OCI-LY7 (cell line): ENCODE data around the gene SLC49A4. TPM values are rescaled to one million over a fixed set of nuclear protein-coding genes. Genes with fewer than 3 reads are reported as not detected.

Source experiments
- BruUV-seq: library from RNA; stranded (reverse); fragments of 400-500 nt; replicated peaks from 2 replicates; lab custom pipeline; 2021; lab: Mats Ljungman, UMichigan
- CTCF ChIA-PET: fragments of 300-600 bp; sonication (Branson Sonifier 250); formaldehyde crosslinking; loops from one replicate; lab custom pipeline; 2022; ENCODE audit warnings: antibody characterized with exemption; ENCODE audit not compliant: unreplicated experiment; lab: Charles Lee
- POLR2A ChIA-PET: fragments of 300-600 bp; sonication (Branson Sonifier 250); formaldehyde crosslinking; loops from one replicate; lab custom pipeline; 2022; ENCODE audit warnings: antibody characterized with exemption; lab: Charles Lee
- DNase-seq: peaks from one replicate; pipeline ENCODE4 v3.0.0-alpha.2; 2015; ENCODE audit warnings: low spot score
- H2AFZ ChIP-seq: fragments of 200-600 bp; sonication (generic), shearing (Covaris generic); 2 replicates; pipeline ENCODE4 v1.6.1; 2014; ENCODE audit warnings: mild to moderate bottlenecking, antibody characterized with exemption, low read length, moderate library complexity
- H3K27ac ChIP-seq: fragments of 200-600 bp; sonication (generic); 2 replicates; pipeline ENCODE4 v1.5.1; 2014; ENCODE audit warnings: mixed run types, low read depth, mild to moderate bottlenecking, moderate library complexity, low read length, inconsistent platforms; ENCODE audit not compliant: poor library complexity, severe bottlenecking
- H3K36me3 ChIP-seq: fragments of 200-600 bp; sonication (generic); 2 replicates; pipeline ENCODE4 v1.6.1; 2014; ENCODE audit warnings: mild to moderate bottlenecking, antibody characterized with exemption, low read length, moderate library complexity, mixed read lengths; ENCODE audit not compliant: insufficient read depth
- H3K4me1 ChIP-seq: fragments of 200-600 bp; sonication (generic); 2 replicates; pipeline ENCODE4 v1.5.1; 2014; ENCODE audit warnings: mild to moderate bottlenecking, low read length; ENCODE audit not compliant: insufficient read depth, poor library complexity, severe bottlenecking
- H3K4me2 ChIP-seq: fragments of 200-600 bp; sonication (generic); 2 replicates; pipeline ENCODE4 v1.6.1; 2014; ENCODE audit warnings: mild to moderate bottlenecking, low read length
- H3K4me3 ChIP-seq: fragments of 200-600 bp; sonication (generic); 2 replicates; pipeline ENCODE4 v1.5.1; 2014; ENCODE audit warnings: mild to moderate bottlenecking, low read depth, low read length; ENCODE audit not compliant: poor library complexity, severe bottlenecking
- H3K79me2 ChIP-seq: fragments of 200-600 bp; sonication (generic); 2 replicates; pipeline ENCODE4 v1.6.1; 2016; ENCODE audit warnings: low read depth, mild to moderate bottlenecking, low read length, moderate library complexity, mixed read lengths; ENCODE audit not compliant: insufficient read depth
- H3K9me2 ChIP-seq: fragments of 200-600 bp; sonication (generic); 2 replicates; pipeline ENCODE4 v1.6.1; 2016; ENCODE audit warnings: mild to moderate bottlenecking, low read length, mixed read lengths; ENCODE audit not compliant: insufficient read depth
- H3K9me3 ChIP-seq: fragments of 200-600 bp; sonication (generic); 2 replicates; pipeline ENCODE4 v1.6.1; 2014; ENCODE audit warnings: mild to moderate bottlenecking, mixed run types, low read length, mixed read lengths
- H4K20me1 ChIP-seq: fragments of 200-600 bp; sonication (generic); 2 replicates; pipeline ENCODE4 v1.6.1; 2014; ENCODE audit warnings: mild to moderate bottlenecking, antibody characterized with exemption, low read length, moderate library complexity, mixed read lengths; ENCODE audit not compliant: insufficient read depth
- CTCF ChIP-seq: fragments of 200-600 bp; sonication (generic); conservative IDR thresholded peaks from 2 replicates; pipeline ENCODE4 v1.5.1; 2014; ENCODE audit warnings: mild to moderate bottlenecking, antibody characterized with exemption, low read length, moderate library complexity, mixed read lengths
- EZH2phosphoT487 ChIP-seq: fragments of 200-600 bp; sonication (generic); IDR thresholded peaks from 2 replicates; pipeline ENCODE4 v1.6.1; 2018; ENCODE audit warnings: low read depth, borderline replicate concordance, mild to moderate bottlenecking, mixed run types, antibody characterized with exemption, low read length, moderate library complexity, mixed read lengths
- intact Hi-C: fragments of 100-400 bp; cut with micrococcal nuclease; formaldehyde crosslinking; loops from one replicate; pipeline ENCODE4 v1.10.0; 2022; ENCODE audit not compliant: unreplicated experiment
- total RNA-seq, 2 experiments: library from RNA; depleted of rRNA in 1 of 2; stranded (reverse); fragments of >200 nt in 1 of 2; shearing (Covaris generic) in 1 of 2; gene quantifications; 2 replicates each; pipeline ENCODE4 v1.2.3, GENCODE V29; 2014 to 2022

SLC49A4 gene
- total RNA-seq, 2 experiments from 2014 or later = 2.8 to 3.3 TPM

GRCh38 chr3:122802323-122802722 is 7.5 kb downstream of the SLC49A4 start:
- no peak overlapping the region for H2AFZ ChIP-seq
- H3K4me3 ChIP-seq = no peak overlapping the region
- no peak overlapping the region for H3K27ac ChIP-seq
- H3K9me3 ChIP-seq = no peaks in the 10 kb centered on the region
- TF ChIP-seq EZH2phosphoT487 (no peak), CTCF (no peak)
- no TSS peak for BruUV-seq
- H3K9me2 ChIP-seq = no peaks in the 10 kb centered on the region
- no peaks in the 10 kb centered on the region for H4K20me1 ChIP-seq
- ChIA-PET CTCF (no interaction called here), POLR2A (no interaction called here)
- no peak for DNase-seq
- H3K79me2 ChIP-seq = no peaks in the 10 kb centered on the region
- intact Hi-C loops = no loop called here
- H3K36me3 ChIP-seq = no peaks in the 10 kb centered on the region
- no peak overlapping the region for H3K4me2 ChIP-seq
- no peaks in the 10 kb centered on the region for H3K4me1 ChIP-seq

- no TSS peak for BruUV-seq
- Histone ChIP-seq H2AFZ (no peak overlapping the region), H3K9me2 (no peaks in the 10 kb centered on the region), H4K20me1 (no peaks in the 10 kb centered on the region), H3K79me2 (no peaks in the 10 kb centered on the region), H3K4me1 (no peaks in the 10 kb centered on the region), H3K4me2 (no peak overlapping the region), H3K27ac (no peak overlapping the region), H3K9me3 (no peaks in the 10 kb centered on the region), H3K36me3 (no peaks in the 10 kb centered on the region), H3K4me3 (no peak overlapping the region)
- CTCF ChIA-PET = interaction anchor here (0.6 kb wide), 1 partner anchor 245 kb away, joined by 4 read pairs; no protein-coding TSS in a partner anchor
- TF ChIP-seq EZH2phosphoT487 (no peak), CTCF (no peak)
- no peak for DNase-seq
- intact Hi-C loops = no loop called here
- POLR2A ChIA-PET = no interaction called here
Measured at GRCh38 chr3:122803977-122804376, 9.1 kb downstream of the SLC49A4 start.

- intact Hi-C loops = no loop called here
- no peak overlapping the region for H3K4me3 ChIP-seq
- no peaks in the 10 kb centered on the region for H3K36me3 ChIP-seq
- no TSS peak for BruUV-seq
- no peaks in the 10 kb centered on the region for H3K4me1 ChIP-seq
- no peaks in the 10 kb centered on the region for H3K9me3 ChIP-seq
- TF ChIP-seq CTCF (no peak), EZH2phosphoT487 (no peak)
- DNase-seq = no peak
- ChIA-PET CTCF (no interaction called here), POLR2A (no interaction called here)
- H4K20me1 ChIP-seq = no peaks in the 10 kb centered on the region
- no peaks in the 10 kb centered on the region for H3K9me2 ChIP-seq
- no peak overlapping the region for H3K4me2 ChIP-seq
- no peak overlapping the region for H3K27ac ChIP-seq
- no peaks in the 10 kb centered on the region for H3K79me2 ChIP-seq
- no peak overlapping the region for H2AFZ ChIP-seq
Measured at GRCh38 chr3:122810734-122811133, 15.9 kb downstream of the SLC49A4 start.
